Gastrocnemius medialis (tissue), 4 donors: ENCODE results near the gene POM121L12. TPM values are rescaled to one million over a fixed set of nuclear protein-coding genes. Genes with fewer than 3 reads are reported as not detected.

Experiments used
- ATAC-seq, 2 donors: fragments of 150-250 bp; one replicate each; pipeline ENCODE4 v1.9.1; 2016
- DNase-seq, 2 donors: peaks; one replicate each; pipeline ENCODE4 v3.0.0-alpha.2; 2019
- H3K27ac ChIP-seq, 4 donors: fragments of 200-600 bp; sonication (generic); 1 replicate in 1 of 4; 2 replicates in 3 of 4; pipeline ENCODE4 v1.5.1; 2016 to 2018; ENCODE audit warnings: mild to moderate bottlenecking in 2 of 4, moderate library complexity in 1 of 4
- H3K27me3 ChIP-seq, 3 donors: fragments of 200-600 bp; sonication (generic) in 2 of 3; 1 replicate in 1 of 3; 2 replicates in 2 of 3; pipeline versions ENCODE4 v1.5.1 to v1.6.0; 2016 to 2019; ENCODE audit warnings: mild to moderate bottlenecking in 1 of 3, moderate library complexity in 1 of 3
- H3K36me3 ChIP-seq, 2 donors: fragments of 200-600 bp; sonication (generic) in 1 of 2; one replicate each; pipeline ENCODE4 v1.5.1; 2017 to 2018
- H3K4me1 ChIP-seq, 2 donors: fragments of 200-600 bp; sonication (generic) in 1 of 2; one replicate each; pipeline ENCODE4 v1.5.1; 2016 to 2017; ENCODE audit warnings: mild to moderate bottlenecking in 2 of 2
- H3K4me3 ChIP-seq, 4 donors: fragments of 200-600 bp; sonication (generic) in 3 of 4; 1 replicate in 1 of 4; 2 replicates in 3 of 4; pipeline ENCODE4 v1.5.1; 2016 to 2019; ENCODE audit warnings: mild to moderate bottlenecking in 2 of 4
- H3K9me3 ChIP-seq, 3 donors: fragments of 200-600 bp; sonication (generic) in 2 of 3; 1 replicate in 1 of 3; 2 replicates in 2 of 3; pipeline ENCODE4 v1.5.1; 2016 to 2019
- POLR2A ChIP-seq, 2 donors: fragments of 450-650 bp; IDR thresholded peaks; one replicate each; pipeline ENCODE4 v1.6.1; 2017; ENCODE audit warnings: antibody characterized with exemption in 2 of 2, mild to moderate bottlenecking in 2 of 2, moderate library complexity in 2 of 2
- in situ Hi-C, 4 donors: fragments of 200-750 bp; cut with MboI; loops; one replicate each; pipeline versions ENCODE4 v1.15.0 to v1.8.0; 2017; ENCODE audit warnings: low sequenced_read_pairs in 4 of 4
- intact Hi-C: fragments of 100-400 bp; cut with DNase I; formaldehyde crosslinking; loops from one replicate; pipeline ENCODE4 v1.15.1; 2023; ENCODE audit warnings: low total_unique reads
- total RNA-seq, 4 donors: library from RNA; depleted of rRNA; stranded (reverse); fragments of >200 nt; gene quantifications; one replicate each; pipeline versions ENCODE4 v1.1.0 to v1.2.3, GENCODE V29; 2016
- TF ChIP-seq, protein P1 (sequence below), 5 experiments: fragments of 450-650 bp in 3 of 5; fragments of 200-600 bp in 2 of 5; sonication (generic) in 2 of 5; IDR thresholded peaks in 4 of 5; conservative IDR thresholded peaks in 1 of 5; 1 replicate in 4 of 5; 2 replicates in 1 of 5; pipeline ENCODE4 v1.5.1; 2016 to 2019; ENCODE audit warnings: antibody characterized with exemption in 5 of 5, mild to moderate bottlenecking in 3 of 5, moderate library complexity in 3 of 5

POM121L12 gene
- total RNA-seq, 4 donors from 2014 or later, result not detected

DNA sequence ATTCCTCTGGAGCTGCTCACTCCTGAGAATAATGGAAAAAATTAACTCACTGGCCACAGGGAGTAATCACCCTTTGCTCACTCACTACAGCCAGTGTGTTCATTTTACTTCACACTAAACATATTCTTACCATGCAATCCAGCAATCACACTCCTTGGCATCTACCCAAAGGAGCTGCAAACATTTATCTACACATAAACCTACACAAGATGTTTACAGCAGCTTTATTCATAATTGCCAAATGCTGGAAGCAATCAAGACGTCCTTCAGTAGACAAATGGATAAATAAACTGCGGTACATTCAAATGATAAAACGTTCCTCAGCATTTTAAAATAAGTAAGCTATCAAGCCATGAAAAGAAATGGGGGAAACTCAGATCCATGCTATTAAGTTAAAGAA, 34.2 kb upstream of the POM121L12 start:
- intact Hi-C loops (no loop called here), in situ Hi-C loops (no loop called here)
- no peak for ATAC-seq
- no peaks in the 10 kb centered on the region for H3K4me1 ChIP-seq
- TF ChIP-seq, protein P1, sequence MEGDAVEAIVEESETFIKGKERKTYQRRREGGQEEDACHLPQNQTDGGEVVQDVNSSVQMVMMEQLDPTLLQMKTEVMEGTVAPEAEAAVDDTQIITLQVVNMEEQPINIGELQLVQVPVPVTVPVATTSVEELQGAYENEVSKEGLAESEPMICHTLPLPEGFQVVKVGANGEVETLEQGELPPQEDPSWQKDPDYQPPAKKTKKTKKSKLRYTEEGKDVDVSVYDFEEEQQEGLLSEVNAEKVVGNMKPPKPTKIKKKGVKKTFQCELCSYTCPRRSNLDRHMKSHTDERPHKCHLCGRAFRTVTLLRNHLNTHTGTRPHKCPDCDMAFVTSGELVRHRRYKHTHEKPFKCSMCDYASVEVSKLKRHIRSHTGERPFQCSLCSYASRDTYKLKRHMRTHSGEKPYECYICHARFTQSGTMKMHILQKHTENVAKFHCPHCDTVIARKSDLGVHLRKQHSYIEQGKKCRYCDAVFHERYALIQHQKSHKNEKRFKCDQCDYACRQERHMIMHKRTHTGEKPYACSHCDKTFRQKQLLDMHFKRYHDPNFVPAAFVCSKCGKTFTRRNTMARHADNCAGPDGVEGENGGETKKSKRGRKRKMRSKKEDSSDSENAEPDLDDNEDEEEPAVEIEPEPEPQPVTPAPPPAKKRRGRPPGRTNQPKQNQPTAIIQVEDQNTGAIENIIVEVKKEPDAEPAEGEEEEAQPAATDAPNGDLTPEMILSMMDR (IDR thresholded peaks at IDR 0.05 in 4 of 5, conservative IDR thresholded peaks at IDR 0.05 in 1 of 5), result no peak
- no peak for TF ChIP-seq POLR2A (IDR thresholded peaks at IDR 0.05)
- no peaks in the 10 kb centered on the region for H3K9me3 ChIP-seq
- no peak for DNase-seq
- H3K36me3 ChIP-seq, result no peaks in the 10 kb centered on the region
- H3K27me3 ChIP-seq, result no peaks in the 10 kb centered on the region
- no peak overlapping the region for H3K27ac ChIP-seq
- no peak overlapping the region for H3K4me3 ChIP-seq

DNA sequence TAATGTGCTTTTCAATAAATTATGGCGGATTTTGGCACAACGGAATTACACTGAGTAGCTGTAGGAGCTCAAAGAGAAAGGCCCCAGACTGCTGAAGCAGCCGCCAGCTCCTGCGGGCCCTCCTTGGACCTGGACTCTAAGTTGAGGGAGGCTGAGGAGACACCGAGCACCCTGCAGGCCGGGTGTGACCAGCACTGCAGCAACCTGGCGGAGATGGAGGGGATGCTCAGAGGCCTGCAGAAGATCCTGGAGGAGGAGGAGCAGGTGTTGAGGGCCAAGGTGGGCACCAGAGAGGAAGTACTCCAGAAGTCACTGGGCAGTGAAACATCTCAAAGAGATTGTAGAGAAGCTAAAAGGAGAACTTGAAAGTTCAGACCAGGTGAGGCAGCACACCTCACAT, 33.0 kb upstream of the POM121L12 start:
- DNase-seq (no peak), ATAC-seq (no peak)
- Histone ChIP-seq H3K4me1 (no peaks in the 10 kb centered on the region), H3K36me3 (no peaks in the 10 kb centered on the region), H3K4me3 (no peak overlapping the region), H3K9me3 (no peaks in the 10 kb centered on the region), H3K27me3 (no peaks in the 10 kb centered on the region), H3K27ac (no peak overlapping the region)
- TF ChIP-seq, protein P1 (IDR thresholded peaks at IDR 0.05 in 4 of 5, conservative IDR thresholded peaks at IDR 0.05 in 1 of 5), result no peak
- TF ChIP-seq POLR2A (IDR thresholded peaks at IDR 0.05), result no peak
- in situ Hi-C loops, result no loop called here
- intact Hi-C loops, result no loop called here

DNA sequence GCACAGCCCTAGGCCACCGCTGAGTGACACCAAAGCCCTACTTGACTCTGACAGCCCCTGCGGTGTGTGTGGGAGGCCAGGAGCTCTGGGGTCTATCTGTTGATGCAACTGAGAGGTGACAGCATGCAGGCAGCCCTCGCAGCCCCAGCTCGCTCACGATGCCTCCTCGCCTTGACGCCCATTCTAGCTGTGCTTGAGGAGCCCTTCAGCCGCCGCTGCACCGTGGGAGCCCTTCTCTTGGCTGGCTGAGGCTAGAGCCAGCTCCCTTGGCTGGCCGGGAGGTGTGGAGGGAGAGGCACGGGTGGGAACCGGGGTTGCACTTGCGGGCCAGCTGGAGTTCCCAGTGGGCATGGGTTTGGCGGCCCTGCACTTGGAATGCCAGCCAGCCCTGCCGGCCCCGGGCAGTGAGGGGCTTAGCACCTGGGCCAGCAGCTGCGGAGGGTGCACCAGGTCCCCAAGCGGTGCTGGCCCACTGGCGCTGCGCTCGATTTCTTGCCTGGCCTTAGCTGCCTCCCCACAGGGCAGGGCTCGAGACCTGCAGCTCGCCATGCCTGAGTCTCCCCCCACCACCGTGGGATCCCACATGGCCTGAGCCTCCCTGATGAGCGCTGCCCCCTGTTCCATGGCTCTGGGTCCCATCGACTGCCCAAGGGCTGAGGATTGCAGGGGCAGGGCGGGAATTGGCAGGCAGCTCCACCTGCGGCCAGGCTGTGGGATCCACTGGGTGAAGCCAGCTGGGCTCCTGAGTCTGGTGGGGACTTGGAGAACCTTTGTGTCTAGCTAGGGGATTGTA, 31.6 kb upstream of the POM121L12 start:
- intact Hi-C loops, result no loop called here
- Histone ChIP-seq H3K36me3 (no peaks in the 10 kb centered on the region), H3K9me3 (no peaks in the 10 kb centered on the region), H3K4me3 (no peak overlapping the region), H3K27me3 (no peaks in the 10 kb centered on the region), H3K4me1 (no peaks in the 10 kb centered on the region), H3K27ac (no peak overlapping the region)
- no peak for ATAC-seq
- no peak for DNase-seq
- in situ Hi-C loops, result no loop called here
- no peak for TF ChIP-seq POLR2A (IDR thresholded peaks at IDR 0.05)
- TF ChIP-seq, protein P1 (IDR thresholded peaks at IDR 0.05 in 4 of 5, conservative IDR thresholded peaks at IDR 0.05 in 1 of 5), result no peak

DNA sequence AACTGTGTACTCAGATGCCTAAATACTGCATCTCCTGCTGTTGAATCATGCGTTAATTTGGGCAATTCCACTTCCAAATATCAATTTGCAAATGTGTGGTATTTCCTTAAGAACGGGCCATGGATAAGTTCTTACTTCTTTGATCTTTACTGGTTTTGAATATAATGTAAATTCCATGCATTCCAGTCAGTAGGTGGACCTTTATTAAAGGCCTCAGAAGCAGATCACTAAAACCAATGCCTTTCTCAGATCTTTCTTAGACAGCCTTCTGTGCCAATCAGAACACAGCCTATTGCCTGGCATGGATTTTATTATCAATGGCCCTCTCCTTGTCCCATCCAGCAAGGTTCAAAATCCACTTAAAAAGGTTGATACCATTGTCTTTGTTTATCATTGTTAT, 21.5 kb upstream of the POM121L12 start:
- in situ Hi-C loops, result no loop called here
- Histone ChIP-seq H3K9me3 (no peaks in the 10 kb centered on the region), H3K4me3 (no peak overlapping the region), H3K27me3 (no peaks in the 10 kb centered on the region), H3K4me1 (no peaks in the 10 kb centered on the region), H3K27ac (no peak overlapping the region), H3K36me3 (no peaks in the 10 kb centered on the region)
- intact Hi-C loops, result no loop called here
- DNase-seq (no peak), ATAC-seq (no peak)
- no peak for TF ChIP-seq POLR2A (IDR thresholded peaks at IDR 0.05)
- TF ChIP-seq, protein P1 (IDR thresholded peaks at IDR 0.05 in 4 of 5, conservative IDR thresholded peaks at IDR 0.05 in 1 of 5), result no peak

DNA sequence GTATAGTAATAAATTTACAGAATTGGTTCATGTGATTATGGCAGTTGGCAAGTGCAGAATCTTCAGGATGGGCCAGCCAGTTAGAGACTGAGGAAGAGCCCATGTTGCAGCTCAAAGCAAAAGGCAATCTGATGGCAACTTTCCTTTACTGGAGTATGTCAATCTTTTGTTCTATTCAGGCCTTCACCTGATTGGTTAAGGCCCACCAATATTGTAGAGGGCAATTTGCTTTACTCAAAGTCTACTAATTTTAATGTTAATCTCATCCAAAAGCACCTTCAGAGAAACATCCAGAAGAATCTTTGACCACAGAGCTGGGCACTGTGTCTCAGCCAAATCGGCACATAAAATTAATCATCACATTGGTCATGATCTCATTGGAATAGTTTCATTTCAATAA, 20.0 kb upstream of the POM121L12 start:
- Histone ChIP-seq H3K27me3 (no peaks in the 10 kb centered on the region), H3K36me3 (no peaks in the 10 kb centered on the region), H3K27ac (no peak overlapping the region), H3K4me1 (no peaks in the 10 kb centered on the region), H3K9me3 (no peaks in the 10 kb centered on the region), H3K4me3 (no peak overlapping the region)
- in situ Hi-C loops (no loop called here), intact Hi-C loops (no loop called here)
- ATAC-seq, result no peak
- no peak for DNase-seq
- TF ChIP-seq, protein P1 (IDR thresholded peaks at IDR 0.05 in 4 of 5, conservative IDR thresholded peaks at IDR 0.05 in 1 of 5), result no peak
- no peak for TF ChIP-seq POLR2A (IDR thresholded peaks at IDR 0.05)
